ENCODE data around the gene FREM1.

FREM1 gene

DNA sequence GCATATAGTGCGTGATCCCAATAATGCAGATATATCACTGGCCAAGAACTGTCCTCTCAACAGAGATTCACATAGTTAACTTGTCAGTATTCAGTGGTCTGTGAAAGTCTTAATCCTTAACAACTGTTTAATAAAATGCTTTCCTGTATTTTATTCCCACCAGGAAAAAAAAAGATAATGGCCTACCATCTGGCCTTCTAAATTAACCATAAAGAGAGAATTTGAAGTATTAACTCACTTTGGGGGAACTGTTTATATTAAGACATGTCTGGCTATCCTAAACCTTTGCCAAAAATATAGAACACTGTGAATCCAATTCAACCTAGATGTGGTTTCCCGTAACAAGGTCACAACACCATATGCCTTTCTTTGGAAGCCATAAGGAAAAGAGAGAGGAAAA lies 818 bp upstream of the FREM1 start:
- no peak for DNase-seq

DNA sequence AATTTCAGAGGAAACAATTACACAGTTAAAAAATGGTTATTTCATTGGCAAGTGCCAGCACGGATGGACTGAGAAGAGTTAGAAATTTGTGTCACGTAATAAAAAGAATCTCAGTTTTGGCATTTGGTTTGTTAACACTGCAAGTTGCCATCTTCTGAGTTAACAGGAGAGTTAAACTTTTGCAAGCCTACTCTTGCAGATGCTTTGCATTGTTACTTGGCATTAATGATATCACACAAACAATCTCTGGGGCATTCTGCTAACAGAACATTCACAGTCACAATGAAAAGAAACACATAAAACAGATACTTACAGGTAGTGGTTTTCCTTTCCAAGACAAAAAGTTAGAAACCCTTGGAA lies 647 bp downstream of the FREM1 start:
- no peak for DNase-seq

DNA sequence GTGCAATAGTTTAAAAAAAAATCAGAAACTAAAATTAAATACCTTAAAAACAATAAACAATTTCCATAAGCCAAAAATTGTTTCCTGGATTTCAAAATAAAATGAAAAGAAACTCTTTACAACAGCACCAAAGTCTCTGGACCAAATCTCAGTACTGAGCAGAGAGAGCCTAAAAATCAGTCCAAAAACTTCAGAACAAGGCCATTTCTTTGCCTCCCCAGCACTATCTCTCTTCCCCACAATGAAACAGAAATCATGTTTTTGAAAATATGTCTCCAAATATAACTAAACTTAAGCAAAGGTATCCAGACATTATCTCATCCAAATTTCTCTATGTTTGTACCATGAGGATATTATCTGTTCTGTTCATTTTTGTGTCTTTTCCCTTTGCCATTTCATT lies 1.0 kb downstream of the FREM1 start:
- DNase-seq: no peak

- no peak for DNase-seq
These were observed 1.7 kb downstream of the FREM1 start for GRCh38 chr9:14908295-14909180.

DNA sequence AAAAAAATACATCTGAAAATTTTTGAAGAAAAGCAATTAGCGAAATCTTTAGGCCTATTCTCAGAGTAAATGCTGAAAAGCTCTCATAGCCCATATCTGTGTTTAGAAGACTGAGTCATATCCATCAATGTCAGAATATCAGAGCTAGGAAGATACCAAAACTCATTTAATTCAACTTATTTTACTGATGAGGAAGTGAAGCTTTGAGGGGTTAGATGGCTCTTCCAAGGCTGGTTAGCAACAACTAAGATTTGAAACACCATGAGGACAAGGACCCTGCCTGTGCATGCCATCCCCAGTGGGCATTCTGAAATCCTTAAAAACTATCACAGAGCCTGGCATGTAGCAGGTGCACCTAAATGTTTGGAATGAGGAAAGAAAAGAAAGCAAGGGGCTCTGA lies 2.5 kb downstream of the FREM1 start:
- DNase-seq: no peak

DNA sequence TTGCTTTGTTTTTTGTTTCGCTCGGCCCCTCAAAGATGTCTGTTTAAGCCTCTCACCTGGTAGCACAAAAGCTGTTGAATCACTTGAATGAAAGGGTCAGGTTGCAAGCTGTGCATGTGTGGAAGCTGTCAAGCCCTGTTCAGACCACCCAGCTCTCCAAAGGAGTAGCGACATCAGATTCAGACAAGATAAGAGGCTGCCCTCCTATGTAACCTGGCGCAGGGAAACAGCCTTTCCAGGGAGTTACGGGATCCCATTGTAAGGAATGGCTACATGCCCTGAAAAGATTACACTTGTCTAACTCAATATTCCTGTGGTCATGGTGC lies 2.9 kb downstream of the FREM1 start:
- no peak for DNase-seq

DNA sequence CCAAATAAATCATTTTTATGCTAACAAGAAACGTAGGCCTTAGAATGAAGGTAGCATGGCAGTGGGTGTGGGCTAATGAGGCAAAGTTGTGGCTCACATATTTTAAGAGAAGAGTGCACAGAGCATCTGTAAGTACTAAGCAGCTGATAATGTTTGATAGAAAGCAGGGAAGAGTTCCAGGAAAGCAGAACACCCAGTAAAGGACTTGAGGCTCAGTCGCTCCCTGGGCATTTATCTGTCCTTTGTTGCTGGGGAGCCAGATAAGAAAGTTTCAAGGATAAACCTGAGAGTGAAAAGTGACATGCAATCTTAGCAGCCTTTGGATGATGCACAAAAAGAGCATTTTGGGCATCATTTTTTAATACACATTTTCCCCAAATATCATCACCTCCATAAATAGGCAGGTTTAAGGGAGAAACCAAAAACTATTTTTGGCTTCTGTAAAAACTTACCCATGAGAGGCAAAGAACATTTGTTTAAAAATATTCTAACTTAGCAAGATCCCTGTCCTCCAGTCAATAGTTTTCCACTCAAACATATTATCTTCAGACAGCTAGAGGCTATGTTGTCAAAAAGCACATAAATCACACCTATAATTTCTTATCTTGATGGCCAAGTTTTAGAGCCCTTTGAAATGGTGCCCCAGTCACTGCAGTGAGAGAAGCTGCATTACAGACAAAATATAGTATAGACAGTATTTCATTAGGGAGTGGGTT lies 3.4 kb downstream of the FREM1 start:
- no peak for DNase-seq

DNA sequence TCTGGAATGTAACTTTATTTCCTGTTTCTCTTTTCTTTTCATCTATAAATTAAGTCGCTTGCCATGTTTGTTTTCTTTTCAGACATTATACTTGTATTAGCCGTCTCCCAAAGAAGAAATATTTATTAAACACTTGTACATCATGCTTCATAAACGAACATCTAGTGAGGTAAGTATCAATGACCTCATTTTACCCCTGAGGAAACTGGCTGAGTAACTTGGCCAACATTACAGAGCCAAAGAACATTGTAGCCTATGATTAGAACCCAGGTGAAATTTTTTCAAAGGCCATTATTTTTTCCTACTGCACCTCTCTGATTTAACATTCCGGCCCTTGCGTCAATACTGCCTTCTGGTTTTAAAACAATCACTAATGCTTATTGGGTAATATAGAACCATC lies 4.2 kb downstream of the FREM1 start:
- DNase-seq: no peak

- DNase-seq: no peak
These were observed 7.2 kb downstream of the FREM1 start for GRCh38 chr9:14903040-14903439.

DNA sequence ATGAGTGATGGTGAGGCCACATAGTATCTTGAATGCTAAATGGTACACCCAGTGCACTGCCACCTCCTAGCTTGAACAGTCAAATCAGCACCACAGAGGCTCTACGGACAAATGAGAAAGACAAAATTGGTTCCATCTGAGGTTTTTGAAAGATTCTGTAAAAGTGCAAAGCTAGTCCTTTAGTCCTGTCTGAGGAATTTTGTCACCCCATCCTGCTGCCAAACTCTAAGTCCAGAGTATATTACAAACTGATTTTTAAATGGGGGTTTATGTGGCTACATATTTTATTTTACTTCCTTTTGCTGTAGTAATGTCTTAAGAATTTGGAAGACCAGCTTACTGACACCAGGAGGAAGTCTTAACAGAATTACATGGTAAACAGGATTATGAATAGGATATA lies 7.7 kb downstream of the FREM1 start:
- no peak for DNase-seq

- DNase-seq: no peak
These were observed 10.4 kb downstream of the FREM1 start for GRCh38 chr9:14899815-14900193.

- no peak for DNase-seq
These were observed 11.0 kb downstream of the FREM1 start for GRCh38 chr9:14899042-14899814.

GRCh38 chr9:14895806-14896205 lies 14.4 kb downstream of the FREM1 start:
- DNase-seq: no peak

DNA sequence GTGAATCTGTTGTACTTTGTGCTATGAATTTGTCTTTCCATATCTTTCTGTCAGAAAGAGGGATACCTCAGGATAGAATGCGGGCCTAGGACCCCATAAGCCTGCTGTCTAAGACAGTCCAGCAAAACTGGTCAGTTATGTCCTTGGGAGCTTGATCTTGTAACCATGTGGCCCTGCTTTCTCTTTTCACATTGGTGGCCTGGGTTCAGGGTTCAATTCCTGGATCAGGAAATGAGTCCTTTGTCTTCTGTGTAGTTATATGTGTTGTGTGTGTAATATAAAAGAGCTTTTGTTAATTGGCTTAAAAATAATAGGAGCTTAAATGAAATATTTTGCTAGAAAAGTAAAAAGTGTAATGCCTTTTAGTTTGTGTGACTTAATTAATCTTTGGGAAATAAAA lies 16.9 kb downstream of the FREM1 start:
- no peak for DNase-seq

- DNase-seq: no peak
These were observed 18.9 kb downstream of the FREM1 start for GRCh38 chr9:14891332-14891731.

GRCh38 chr9:14889451-14889850 lies 20.8 kb downstream of the FREM1 start:
- no peak for DNase-seq

DNA sequence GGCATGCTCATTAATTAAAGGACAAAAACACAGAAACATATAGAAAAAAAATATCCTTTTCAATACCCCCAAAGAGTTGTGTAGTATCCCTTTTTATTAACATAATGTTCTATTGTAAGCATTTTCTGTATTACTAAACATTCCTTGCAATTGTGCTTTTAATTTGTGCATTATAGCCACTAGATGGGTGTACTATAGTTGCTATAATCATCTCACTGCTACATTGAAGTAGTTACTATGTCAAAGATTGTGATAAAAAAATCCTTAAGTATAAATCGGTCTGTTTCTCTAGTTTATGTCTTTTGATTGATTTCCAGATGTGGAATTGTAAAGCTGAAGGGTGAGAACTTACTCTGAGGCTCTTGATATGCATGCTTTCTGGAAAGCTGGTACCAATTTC lies 21.4 kb downstream of the FREM1 start:
- no peak for DNase-seq

- no peak for DNase-seq
These were observed 22.0 kb downstream of the FREM1 start for GRCh38 chr9:14888272-14888671.

DNA sequence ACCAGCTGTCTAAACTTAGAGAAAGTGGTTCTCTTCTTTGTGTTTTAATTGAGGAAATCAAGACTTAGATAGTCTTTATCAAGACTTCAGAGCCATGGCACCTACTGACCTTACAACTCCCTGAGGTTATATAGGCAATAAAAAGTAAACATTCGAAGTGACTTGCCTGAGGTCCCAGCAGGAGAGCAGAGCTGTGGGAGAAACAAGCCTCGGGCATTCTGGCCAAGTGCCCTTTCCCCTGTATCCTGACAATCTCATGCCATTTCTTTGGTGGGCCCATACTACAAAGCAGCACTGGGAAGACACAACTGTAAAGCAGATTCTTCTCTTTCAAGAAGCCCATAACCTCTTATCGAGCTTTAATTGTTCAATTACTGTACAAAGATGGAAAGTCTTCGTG lies 23.1 kb downstream of the FREM1 start:
- DNase-seq: no peak

DNA sequence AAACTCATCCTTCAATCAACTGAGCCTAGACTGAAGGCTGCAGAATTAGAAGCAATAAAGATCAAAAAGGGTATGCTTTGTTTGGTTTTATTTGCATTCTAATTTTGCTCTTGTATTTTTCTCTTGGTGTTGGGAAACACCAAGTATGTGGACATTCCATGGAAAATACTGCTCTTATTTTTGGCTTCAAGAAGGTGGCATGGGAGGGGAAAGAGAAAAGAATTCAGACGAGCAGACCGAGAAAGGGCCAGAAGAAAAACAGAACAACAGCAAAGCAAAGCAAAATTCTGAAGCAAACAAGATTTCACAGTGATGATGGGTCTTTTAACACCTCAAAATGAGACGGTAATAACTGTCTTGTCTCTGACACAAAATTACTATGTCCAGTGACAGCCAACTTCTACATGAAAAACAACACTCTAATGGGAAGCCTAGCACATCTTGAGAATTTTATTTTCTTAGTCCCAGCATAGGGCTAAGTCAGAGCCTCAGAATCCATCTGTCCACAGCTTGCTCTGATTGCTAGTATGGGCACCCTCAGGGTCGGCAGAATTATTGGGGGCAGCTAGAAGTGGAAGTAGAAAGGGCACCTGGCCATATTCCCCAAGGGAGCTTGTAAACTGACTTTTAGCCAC lies 26.8 kb downstream of the FREM1 start:
- no peak for DNase-seq

- no peak for DNase-seq
These were observed 28.1 kb downstream of the FREM1 start for GRCh38 chr9:14882090-14882489.

DNA sequence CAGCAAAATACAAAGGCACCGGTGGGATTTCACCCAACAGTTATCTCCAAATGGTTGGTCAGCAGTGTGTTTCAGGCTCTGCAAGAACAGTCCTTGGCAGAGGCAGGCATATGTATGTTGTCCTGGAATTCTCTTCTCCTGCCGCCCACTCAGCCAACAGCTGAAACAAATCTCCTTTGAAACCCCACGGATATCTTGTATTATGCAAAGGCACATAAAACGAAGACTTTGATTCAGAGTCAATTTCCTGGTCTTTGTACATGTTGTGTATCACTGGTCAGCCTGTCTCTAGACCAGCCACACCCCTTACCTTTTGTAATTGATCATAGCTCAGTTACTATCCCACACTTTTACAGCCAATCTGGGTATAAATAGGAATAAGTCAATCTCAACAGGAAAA lies 29.2 kb downstream of the FREM1 start:
- peak; percentile 43 for DNase-seq

DNA sequence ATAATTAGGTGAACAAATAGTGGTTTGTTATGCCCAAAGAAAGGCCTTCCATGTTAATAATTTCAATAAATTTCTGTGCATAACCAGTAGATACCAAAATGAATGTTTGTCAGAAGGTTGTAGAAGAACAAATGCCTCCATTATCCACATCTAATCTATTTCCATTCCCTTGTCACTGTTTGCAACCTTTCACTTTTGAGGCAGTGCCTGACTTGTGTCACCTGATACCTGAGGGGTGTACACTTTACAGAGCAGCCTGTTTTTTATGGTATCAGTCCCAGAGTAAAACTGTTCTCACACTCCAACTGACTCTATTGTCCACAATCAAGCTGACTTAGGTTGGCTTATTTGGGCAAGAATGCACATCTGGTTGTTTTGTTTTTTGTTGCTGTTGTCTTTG lies 40.1 kb downstream of the FREM1 start:
- DNase-seq: no peak

- no peak for DNase-seq
These were observed 40.6 kb downstream of the FREM1 start for GRCh38 chr9:14869671-14870070.

Measured in right hindlimb (tissue), 1 donor.